H1 (cell line): ENCODE measurements around the gene FHL2. TPM values are rescaled to one million over a fixed set of nuclear protein-coding genes. Genes with fewer than 3 reads are reported as not detected.

ENCODE experiments used
- CTCF ChIA-PET: fragments of 300-600 bp; sonication (Branson Sonifier 250); formaldehyde crosslinking; loops from one replicate; lab custom pipeline; 2021; ENCODE audit not compliant: partially characterized antibody; lab: Charles Lee
- POLR2A ChIA-PET: fragments of 300-600 bp; sonication (Branson Sonifier 250); formaldehyde crosslinking; loops from one replicate; lab custom pipeline; 2021; ENCODE audit warnings: inconsistent platforms; ENCODE audit not compliant: partially characterized antibody; lab: Charles Lee
- DNase-seq, 2 experiments: peaks; one replicate each; pipeline versions ENCODE4 v3.0.0 to v3.0.0-alpha.2; 2010 to 2022; ENCODE audit warnings: low spot score in 2 of 2, low read depth in 1 of 2, mixed read lengths in 1 of 2
- FAIRE-seq: peaks from 2 replicates; lab custom pipeline; 2011; peaks lifted over from hg19 to GRCh38; lab: Jason Lieb, UNC
- H2AFZ ChIP-seq: 2 replicates; pipeline ENCODE4 v1.8.1; 2012; ENCODE audit warnings: low read length, inconsistent platforms
- H2AK5ac ChIP-seq: 2 replicates; pipeline ENCODE4 v1.6.1; 2013; ENCODE audit warnings: low read depth, low read length
- H2BK120ac ChIP-seq: replicated peaks from 2 replicates; pipeline ENCODE3; 2013; ENCODE audit warnings: low read depth, low read length, inconsistent platforms
- H2BK12ac ChIP-seq: 2 replicates; pipeline ENCODE4 v1.6.1; 2013; ENCODE audit warnings: low read depth, low read length
- H2BK15ac ChIP-seq: 2 replicates; pipeline ENCODE4 v1.6.1; 2013; ENCODE audit warnings: low read length
- H2BK20ac ChIP-seq: 2 replicates; pipeline ENCODE4 v1.6.1; 2013; ENCODE audit warnings: low read length
- H2BK5ac ChIP-seq: 2 replicates; pipeline ENCODE4 v1.6.1; 2013; ENCODE audit warnings: low read depth, low read length
- H3K14ac ChIP-seq: 2 replicates; pipeline ENCODE4 v1.6.1; 2013; ENCODE audit warnings: inconsistent platforms; ENCODE audit not compliant: insufficient read length
- H3K18ac ChIP-seq: 2 replicates; pipeline ENCODE4 v1.6.1; 2013; ENCODE audit warnings: low read length; ENCODE audit errors: extremely low read depth
- H3K23ac ChIP-seq: 2 replicates; pipeline ENCODE4 v1.6.1; 2013; ENCODE audit warnings: inconsistent platforms; ENCODE audit not compliant: insufficient read length
- H3K23me2 ChIP-seq: 2 replicates; pipeline ENCODE4 v1.6.1; 2013; ENCODE audit warnings: low read depth, low read length
- H3K27ac ChIP-seq: 2 replicates; pipeline ENCODE4 v1.6.1; 2011; ENCODE audit warnings: low read depth, low read length, inconsistent platforms
- H3K27me3 ChIP-seq, 4 experiments: replicated peaks in 1 of 4; 1 replicate in 1 of 4; 2 replicates in 3 of 4; pipeline versions ENCODE4 v1.6.1 to v1.8.1; 2011 to 2013; ENCODE audit warnings: low read length in 3 of 4, mild to moderate bottlenecking in 3 of 4, inconsistent platforms in 2 of 4, mixed read lengths in 2 of 4, moderate library complexity in 1 of 4; ENCODE audit not compliant: control insufficient read depth in 3 of 4, insufficient read depth in 3 of 4; ENCODE audit errors: extremely low read depth in 1 of 4
- H3K36me3 ChIP-seq, 4 experiments: 2 replicates each; pipeline versions ENCODE4 v1.6.1 to v1.8.1; 2011 to 2013; ENCODE audit warnings: mild to moderate bottlenecking in 4 of 4, low read length in 3 of 4, moderate library complexity in 2 of 4, control low read depth in 1 of 4, inconsistent platforms in 1 of 4; ENCODE audit not compliant: insufficient read depth in 4 of 4, control insufficient read depth in 2 of 4
- H3K4ac ChIP-seq: replicated peaks from 2 replicates; pipeline ENCODE3; 2013; ENCODE audit warnings: low read length, low read depth, mixed read lengths, inconsistent platforms; ENCODE audit not compliant: insufficient read length
- H3K4me1 ChIP-seq, 4 experiments: replicated peaks in 1 of 4; 1 replicate in 1 of 4; 2 replicates in 3 of 4; pipeline versions ENCODE4 v1.6.1 to v1.8.1; 2011 to 2013; ENCODE audit warnings: low read length in 3 of 4, inconsistent platforms in 2 of 4, mixed read lengths in 1 of 4; ENCODE audit not compliant: insufficient read depth in 4 of 4, control insufficient read depth in 3 of 4
- H3K4me2 ChIP-seq, 2 experiments: 2 replicates each; pipeline versions ENCODE4 v1.6.1 to v1.8.1; 2011 to 2013; ENCODE audit warnings: low read depth in 2 of 2, low read length in 2 of 2, control low read depth in 1 of 2, inconsistent platforms in 1 of 2, mild to moderate bottlenecking in 1 of 2; ENCODE audit not compliant: insufficient read depth in 1 of 2
- H3K4me3 ChIP-seq, 4 experiments: fragments of 200-600, 300-600 bp in 1 of 4; sonication (generic), shearing (Covaris generic), sonication (Bioruptor Twin) in 1 of 4; 2 replicates each; pipeline versions ENCODE4 v1.5.1 to v1.8.1; 2011 to 2016; ENCODE audit warnings: low read length in 4 of 4, low read depth in 3 of 4, control low read depth in 2 of 4, inconsistent platforms in 2 of 4, mild to moderate bottlenecking in 2 of 4, mixed read lengths in 1 of 4, moderate library complexity in 1 of 4; ENCODE audit not compliant: insufficient read depth in 2 of 4; ENCODE audit errors: extremely low read depth in 1 of 4
- H3K56ac ChIP-seq: replicated peaks from 2 replicates; pipeline ENCODE3; 2013; ENCODE audit warnings: low read depth, mild to moderate bottlenecking, mixed read lengths, low read length, inconsistent platforms; ENCODE audit not compliant: insufficient read length
- H3K79me1 ChIP-seq: 2 replicates; pipeline ENCODE4 v1.6.1; 2013; ENCODE audit warnings: low read depth, low read length, control low read depth
- H3K79me2 ChIP-seq, 2 experiments: 2 replicates each; pipeline versions ENCODE4 v1.6.1 to v1.8.1; 2012 to 2013; ENCODE audit warnings: low read length in 2 of 2, mild to moderate bottlenecking in 2 of 2, inconsistent platforms in 1 of 2; ENCODE audit not compliant: insufficient read depth in 2 of 2, control insufficient read depth in 1 of 2
- H3K9ac ChIP-seq, 4 experiments: replicated peaks in 1 of 4; 1 replicate in 1 of 4; 2 replicates in 3 of 4; pipeline versions ENCODE4 v1.6.1 to v1.8.1; 2011 to 2013; ENCODE audit warnings: low read depth in 3 of 4, low read length in 3 of 4, control low read depth in 2 of 4, mild to moderate bottlenecking in 2 of 4, moderate library complexity in 2 of 4, inconsistent platforms in 1 of 4; ENCODE audit errors: extremely low read depth in 1 of 4
- H3K9me3 ChIP-seq, 2 experiments: 2 replicates each; pipeline versions ENCODE4 v1.6.1 to v1.8.1; 2012 to 2013; ENCODE audit warnings: mild to moderate bottlenecking in 2 of 2, moderate library complexity in 2 of 2, control low read depth in 1 of 2, inconsistent platforms in 1 of 2, low read depth in 1 of 2, low read length in 1 of 2, mixed read lengths in 1 of 2; ENCODE audit not compliant: insufficient read depth in 2 of 2
- H4K20me1 ChIP-seq, 2 experiments: replicated peaks in 1 of 2; 2 replicates each; pipeline versions ENCODE3 to v1.8.1; 2011 to 2013; ENCODE audit warnings: inconsistent platforms in 2 of 2, low read length in 2 of 2, mild to moderate bottlenecking in 1 of 2; ENCODE audit not compliant: insufficient read depth in 2 of 2, control insufficient read depth in 1 of 2
- H4K5ac ChIP-seq: 2 replicates; pipeline ENCODE4 v1.6.1; 2013; ENCODE audit warnings: low read length, low read depth, mixed read lengths, inconsistent platforms; ENCODE audit not compliant: insufficient read length
- H4K8ac ChIP-seq: 2 replicates; pipeline ENCODE4 v1.8.0; 2013; ENCODE audit warnings: mild to moderate bottlenecking, moderate library complexity, low read length, inconsistent platforms; ENCODE audit not compliant: insufficient read depth; ENCODE audit errors: extremely low read depth
- H4K91ac ChIP-seq: replicated peaks from 2 replicates; pipeline ENCODE3; 2013; ENCODE audit warnings: low read length, mixed read lengths, inconsistent platforms; ENCODE audit not compliant: insufficient read length
- ATF3 ChIP-seq: IDR thresholded peaks from 2 replicates; pipeline ENCODE4 v1.6.1; 2011; ENCODE audit warnings: low read depth, mild to moderate bottlenecking, low read length; ENCODE audit not compliant: insufficient read depth
- CHD2 ChIP-seq: IDR thresholded peaks from 2 replicates; pipeline ENCODE4 v1.6.1; 2012; ENCODE audit warnings: low read length, improper control_type of control experiment
- E2F6 ChIP-seq: IDR thresholded peaks from 2 replicates; pipeline ENCODE4 v1.6.1; 2012; ENCODE audit warnings: inconsistent platforms
- RFX5 ChIP-seq: IDR thresholded peaks from 2 replicates; pipeline ENCODE4 v1.6.1; 2011; ENCODE audit warnings: low read depth, low read length, improper control_type of control experiment, borderline replicate concordance
- ZNF274 ChIP-seq: IDR thresholded peaks from 2 replicates; pipeline ENCODE4 v1.7.0; 2012; ENCODE audit warnings: low read length, borderline replicate concordance; ENCODE audit errors: extremely low read depth
- WGBS, 2 experiments: shearing (Covaris generic) in 1 of 2; methylation state at CpG; one replicate each; pipeline versions ENCODE4 v1.1.6 to v1.1.7; 2013 to 2015; ENCODE audit warnings: low lambda C conversion rate in 2 of 2, mixed read lengths in 2 of 2, inconsistent platforms in 1 of 2, low coverage in 1 of 2, missing lambda C conversion rate in 1 of 2; ENCODE audit not compliant: insufficient replicate concordance in 2 of 2, insufficient coverage in 1 of 2, insufficient read length in 1 of 2; ENCODE audit errors: extremely low coverage in 1 of 2, missing lambda C conversion rate in 1 of 2; 5-methylcytosine and 5-hydroxymethylcytosine counted together
- polyA plus RNA-seq, 7 experiments: library from polyadenylated mRNA; depleted of rRNA in 3 of 7; stranded (reverse) in 5 of 7; unstranded in 2 of 7; fragments of >200 nt in 5 of 7; fragments of 200-250 nt in 2 of 7; gene quantifications; 1 replicate in 5 of 7; 2 replicates in 1 of 7; 4 replicates in 1 of 7; pipeline versions ENCODE4 v1.2.1 to v1.2.3, GENCODE V29; 2011 to 2013; ENCODE audit warnings: missing spikeins in 2 of 7, mixed read lengths in 2 of 7
- total RNA-seq: library from RNA; stranded (reverse); fragmentation: NEBNext Ultra II Directional; extraction: Animal tissue kit (Norgen Biotek cat#: 25700); gene quantifications from 2 replicates; pipeline ENCODE4 v1.2.1, GENCODE V29; 2021

FHL2 gene
- total and polyA plus RNA-seq, 2 of the 8 experiments (the other 6 are each of a cell fraction or from before 2014, with no cell fraction given): 33.2 to 64.3 TPM

- no peak overlapping the region for H3K9ac ChIP-seq
- no peaks in the 10 kb centered on the region for H3K27me3 ChIP-seq
- H4K8ac ChIP-seq: no peak overlapping the region
- POLR2A ChIA-PET: interaction anchor here (0.8 to 2.5 kb wide), 3 partner anchors 9 to 1149 kb away, joined by 4 to 8 read pairs (median 5); partner anchors contain the start of gene FHL2
- no peak overlapping the region for H3K4ac ChIP-seq
- H3K4me2 ChIP-seq: no peak overlapping the region
- no peak overlapping the region for H4K91ac ChIP-seq
- H2BK120ac ChIP-seq: no peak overlapping the region
- no peak overlapping the region for H3K18ac ChIP-seq
- DNase-seq (no peak), FAIRE-seq (no peak)
- H3K4me1 ChIP-seq: no peaks in the 10 kb centered on the region
- H3K79me2 ChIP-seq: peaks cover 0 to 40% of the 10 kb centered on the region in 2 experiments; a peak in 2 of 4 replicates
- H3K9me3 ChIP-seq: no peaks in the 10 kb centered on the region
- H3K56ac ChIP-seq: no peak overlapping the region
- H3K14ac ChIP-seq: no peak overlapping the region
- H3K36me3 ChIP-seq: peaks cover 8 to 24% (median 18%) of the 10 kb centered on the region in 4 experiments
- no peak overlapping the region for H2BK15ac ChIP-seq
- no peak overlapping the region for H2BK20ac ChIP-seq
- H2BK12ac ChIP-seq: no peak overlapping the region
- no peak overlapping the region for H2AFZ ChIP-seq
- H3K23me2 ChIP-seq: no peaks in the 10 kb centered on the region
- CTCF ChIA-PET: interaction anchor here (0.6 to 5.6 kb wide), 5 partner anchors 10 to 131 kb away, joined by 3 to 27 read pairs (median 5); partner anchors contain the start of gene FHL2
- no peak overlapping the region for H3K4me3 ChIP-seq
- no peak overlapping the region for H2AK5ac ChIP-seq
- no peak overlapping the region for H2BK5ac ChIP-seq
- no peaks in the 10 kb centered on the region for H4K20me1 ChIP-seq
- no peak overlapping the region for H3K27ac ChIP-seq
- 94% methylated on average over 8 of the region's 8 CpGs; no CpG with 5 or more reads in 1 of the 2 experiments for WGBS, 2 experiments
- no peak overlapping the region for H4K5ac ChIP-seq
- H3K23ac ChIP-seq: no peak overlapping the region
- peaks cover 4% of the 10 kb centered on the region; the same call in 1 of the 2 replicates for H3K79me1 ChIP-seq
- TF ChIP-seq ATF3 (no peak), RFX5 (no peak), E2F6 (no peak), ZNF274 (no peak), CHD2 (no peak)
These were observed 9.9 kb downstream of the FHL2 start for GRCh38 chr2:105388971-105389381.
